ENCODE measurements around the gene IGF2BP3. TPM values are rescaled to one million over a fixed set of nuclear protein-coding genes. Genes with fewer than 3 reads are reported as not detected.
"Not testable (repeated sequence)": the region's sequence is repeated elsewhere in the genome, so short reads cannot be mapped to it uniquely, and the experiment has no call there.

The IGF2BP3 gene
- total RNA-seq, 1 donor from 2014 or later, result 16.6 TPM

GRCh38 chr7:23405240-23405618, 65.1 kb downstream of the IGF2BP3 start:
- intact Hi-C loops (cut with micrococcal nuclease), result loop anchor here (1.0 to 2.0 kb wide), 7 partner anchors 14 to 66 kb away; partner anchors contain the start of gene IGF2BP3

GRCh38 chr7:23404546-23405239, 65.6 kb downstream of the IGF2BP3 start:
- Mint-ChIP-seq H3K27me3 (ENCODE audit: low read depth) (no peaks in the 10 kb centered on the region), H3K4me3 (ENCODE audit: low read depth) (peak overlapping the region; percentile 14), H3K27ac (peak overlapping the region; percentile 91), H3K4me1 (ENCODE audit: low read depth) (peaks cover 22% of the 10 kb centered on the region), H3K9me3 (peaks cover 15% of the 10 kb centered on the region), H3K36me3 (ENCODE audit: low read depth) (peaks cover 49% of the 10 kb centered on the region)
- intact Hi-C loops (cut with micrococcal nuclease), result loop anchor here (1.0 to 2.0 kb wide), 7 partner anchors 13 to 66 kb away; partner anchors contain the start of gene IGF2BP3
- no peak for DNase-seq (ENCODE audit: low spot score)

More at GRCh38 chr7:23405240-23405618, 65.1 kb downstream of the IGF2BP3 start:
- Mint-ChIP-seq H3K9me3 (peaks cover 15% of the 10 kb centered on the region), H3K4me3 (ENCODE audit: low read depth) (peak overlapping the region; percentile 3), H3K27ac (peak overlapping the region; percentile 91), H3K27me3 (ENCODE audit: low read depth) (no peaks in the 10 kb centered on the region), H3K36me3 (ENCODE audit: low read depth) (peaks cover 49% of the 10 kb centered on the region), H3K4me1 (ENCODE audit: low read depth) (peaks cover 22% of the 10 kb centered on the region)
- no peak for DNase-seq (ENCODE audit: low spot score)

GRCh38 chr7:23403970-23404369, 66.3 kb downstream of the IGF2BP3 start:
- Mint-ChIP-seq H3K36me3 (ENCODE audit: low read depth) (peaks cover 46% of the 10 kb centered on the region), H3K27ac (peak overlapping the region; percentile 91), H3K27me3 (ENCODE audit: low read depth) (no peaks in the 10 kb centered on the region), H3K9me3 (peaks cover 15% of the 10 kb centered on the region), H3K4me3 (ENCODE audit: low read depth) (no peak overlapping the region), H3K4me1 (ENCODE audit: low read depth) (peaks cover 22% of the 10 kb centered on the region)
- intact Hi-C loops (cut with micrococcal nuclease), result loop anchor here (2.0 kb wide), 3 partner anchors 23 to 67 kb away; partner anchors contain the start of gene IGF2BP3
- DNase-seq (ENCODE audit: low spot score), result no peak

- H3K9me3 Mint-ChIP-seq; intact Hi-C loops (cut with micrococcal nuclease); H3K27me3 Mint-ChIP-seq (ENCODE audit: low read depth); H3K27ac Mint-ChIP-seq; DNase-seq (ENCODE audit: low spot score); H3K4me1 Mint-ChIP-seq (ENCODE audit: low read depth); H3K4me3 Mint-ChIP-seq (ENCODE audit: low read depth): not testable (repeated sequence)
- H3K36me3 Mint-ChIP-seq (ENCODE audit: low read depth), result peaks cover 14% of the 10 kb centered on the region
These were observed 72.2 kb downstream of the IGF2BP3 start for GRCh38 chr7:23398090-23398489.

GRCh38 chr7:23397241-23397640, 73.0 kb downstream of the IGF2BP3 start:
- Mint-ChIP-seq H3K4me3 (ENCODE audit: low read depth) (no peak overlapping the region), H3K4me1 (ENCODE audit: low read depth) (peaks cover 6% of the 10 kb centered on the region), H3K36me3 (ENCODE audit: low read depth) (peaks cover 12% of the 10 kb centered on the region), H3K9me3 (peaks cover 5% of the 10 kb centered on the region), H3K27me3 (ENCODE audit: low read depth) (no peaks in the 10 kb centered on the region), H3K27ac (no peak overlapping the region)
- intact Hi-C loops (cut with micrococcal nuclease), result no loop called here
- DNase-seq (ENCODE audit: low spot score), result no peak

GRCh38 chr7:23396222-23397015, 73.9 kb downstream of the IGF2BP3 start:
- intact Hi-C loops (cut with micrococcal nuclease), result no loop called here
- DNase-seq (ENCODE audit: low spot score), result no peak
- H3K9me3 Mint-ChIP-seq, result peaks cover 5% of the 10 kb centered on the region
- no peak overlapping the region for H3K4me3 Mint-ChIP-seq (ENCODE audit: low read depth)
- peaks cover 14% of the 10 kb centered on the region for H3K4me1 Mint-ChIP-seq (ENCODE audit: low read depth)
- no peak overlapping the region for H3K27ac Mint-ChIP-seq
- H3K27me3 Mint-ChIP-seq (ENCODE audit: low read depth), result no peaks in the 10 kb centered on the region
- H3K36me3 Mint-ChIP-seq (ENCODE audit: low read depth), result peaks cover 13% of the 10 kb centered on the region

- no peak overlapping the region for H3K4me3 Mint-ChIP-seq (ENCODE audit: low read depth)
- H3K27me3 Mint-ChIP-seq (ENCODE audit: low read depth), result no peaks in the 10 kb centered on the region
- no peak overlapping the region for H3K27ac Mint-ChIP-seq
- peaks cover 21% of the 10 kb centered on the region for H3K36me3 Mint-ChIP-seq (ENCODE audit: low read depth)
- H3K9me3 Mint-ChIP-seq, result peaks cover 5% of the 10 kb centered on the region
- intact Hi-C loops (cut with micrococcal nuclease), result no loop called here
- DNase-seq (ENCODE audit: low spot score), result no peak
- H3K4me1 Mint-ChIP-seq (ENCODE audit: low read depth), result peaks cover 17% of the 10 kb centered on the region
These were observed 75.7 kb downstream of the IGF2BP3 start for GRCh38 chr7:23394488-23395171.

GRCh38 chr7:23393636-23394035, 76.7 kb downstream of the IGF2BP3 start:
- Mint-ChIP-seq H3K27me3 (ENCODE audit: low read depth) (no peaks in the 10 kb centered on the region), H3K9me3 (peaks cover 5% of the 10 kb centered on the region), H3K4me1 (ENCODE audit: low read depth) (peaks cover 17% of the 10 kb centered on the region), H3K4me3 (ENCODE audit: low read depth) (no peak overlapping the region), H3K36me3 (ENCODE audit: low read depth) (peaks cover 26% of the 10 kb centered on the region), H3K27ac (no peak overlapping the region)
- intact Hi-C loops (cut with micrococcal nuclease), result no loop called here
- no peak for DNase-seq (ENCODE audit: low spot score)

GRCh38 chr7:23389701-23390100, 80.6 kb downstream of the IGF2BP3 start:
- Mint-ChIP-seq H3K27ac (no peak overlapping the region), H3K4me3 (ENCODE audit: low read depth) (no peak overlapping the region), H3K27me3 (ENCODE audit: low read depth) (no peaks in the 10 kb centered on the region), H3K4me1 (ENCODE audit: low read depth) (peaks cover 23% of the 10 kb centered on the region), H3K36me3 (ENCODE audit: low read depth) (peaks cover 38% of the 10 kb centered on the region), H3K9me3 (no peaks in the 10 kb centered on the region)
- no peak for DNase-seq (ENCODE audit: low spot score)
- intact Hi-C loops (cut with micrococcal nuclease), result no loop called here

- H3K27ac Mint-ChIP-seq, result no peak overlapping the region
- intact Hi-C loops (cut with micrococcal nuclease), result no loop called here
- peaks cover 45% of the 10 kb centered on the region for H3K36me3 Mint-ChIP-seq (ENCODE audit: low read depth)
- peaks cover 32% of the 10 kb centered on the region for H3K4me1 Mint-ChIP-seq (ENCODE audit: low read depth)
- no peak for DNase-seq (ENCODE audit: low spot score)
- no peaks in the 10 kb centered on the region for H3K27me3 Mint-ChIP-seq (ENCODE audit: low read depth)
- no peak overlapping the region for H3K4me3 Mint-ChIP-seq (ENCODE audit: low read depth)
- no peaks in the 10 kb centered on the region for H3K9me3 Mint-ChIP-seq
These were observed 82.7 kb downstream of the IGF2BP3 start for GRCh38 chr7:23387583-23387982.

- Mint-ChIP-seq H3K27me3 (ENCODE audit: low read depth) (no peaks in the 10 kb centered on the region), H3K9me3 (no peaks in the 10 kb centered on the region), H3K27ac (no peak overlapping the region), H3K36me3 (ENCODE audit: low read depth) (peaks cover 42% of the 10 kb centered on the region), H3K4me3 (ENCODE audit: low read depth) (no peak overlapping the region), H3K4me1 (ENCODE audit: low read depth) (peaks cover 29% of the 10 kb centered on the region)
- no peak for DNase-seq (ENCODE audit: low spot score)
- intact Hi-C loops (cut with micrococcal nuclease), result no loop called here
These were observed 85.2 kb downstream of the IGF2BP3 start for GRCh38 chr7:23385140-23385539.

GRCh38 chr7:23383225-23383624, 87.1 kb downstream of the IGF2BP3 start:
- no peak for DNase-seq (ENCODE audit: low spot score)
- Mint-ChIP-seq H3K4me1 (ENCODE audit: low read depth) (peaks cover 31% of the 10 kb centered on the region), H3K27me3 (ENCODE audit: low read depth) (no peaks in the 10 kb centered on the region), H3K9me3 (no peaks in the 10 kb centered on the region), H3K4me3 (ENCODE audit: low read depth) (no peak overlapping the region), H3K36me3 (ENCODE audit: low read depth) (peaks cover 34% of the 10 kb centered on the region), H3K27ac (no peak overlapping the region)
- intact Hi-C loops (cut with micrococcal nuclease), result no loop called here
